ENCODE data around the gene TEX19.

- TF ChIP-seq CTCF (IDR thresholded peaks at IDR 0.05; ENCODE audit: insufficient read depth, low read length) (no peak), POLR2AphosphoS5 (IDR thresholded peaks at IDR 0.05; ENCODE audit: low read depth) (no peak), REST (IDR thresholded peaks at IDR 0.05; ENCODE audit: insufficient replicate concordance, low read depth) (no peak), SPI1 (IDR thresholded peaks at IDR 0.05; ENCODE audit: borderline replicate concordance, low read depth) (no peak), GABPA (IDR thresholded peaks at IDR 0.05; ENCODE audit: low read depth) (no peak)
Observed at GRCh38 chr17:82375359-82376041, 16.5 kb downstream of the TEX19 start.

Measured in HL-60 (cell line).